Measurements from ENCODE around the gene CPT2. TPM values are rescaled to one million over a fixed set of nuclear protein-coding genes. Genes with fewer than 3 reads are reported as not detected.
A peak's percentile ranks its signal among the peaks of the same experiment; 100 is the strongest.

CPT2 gene
- total RNA-seq, 4 donors from 2014 or later, result 23.1 to 134 (median 55.0) TPM

GRCh38 chr1:53220171-53220961 lies 23.7 kb downstream of the CPT2 start, which contains the start of gene CZIB:
Gene CZIB (minus strand): TSS chr1:53220634. CDS start chr1:53220575, 59 bp downstream.
- TF ChIP-seq CTCF (IDR thresholded peaks at IDR 0.05) (no peak), POLR2A (IDR thresholded peaks at IDR 0.05) (peak; percentile 91 to 92)
- H3K4me3 ChIP-seq, result peak within 1 kb of the TSS; percentile 78 to 86 (median 82)
- no peaks in the 10 kb centered on the region for H3K9me3 ChIP-seq
- H3K4me1 ChIP-seq, result peaks cover 3 to 9% (median 6%) of the 10 kb centered on the region in 4 donors
- H3K27ac ChIP-seq, result peak within 1 kb of the TSS; percentile 94 to 97 (median 97)
- no peaks in the 10 kb centered on the region for H3K27me3 ChIP-seq
- peaks cover 0 to 5% (median 0%) of the 10 kb centered on the region in 3 donors for H3K36me3 ChIP-seq
- peak; percentile 97 to 98 (median 98) for DNase-seq

GRCh38 chr1:53220962-53221286 lies 24.3 kb downstream of the CPT2 start:
- peak overlapping the region; percentile 78 to 86 (median 82) for H3K4me3 ChIP-seq
- peak overlapping the region; percentile 94 to 97 (median 97) for H3K27ac ChIP-seq
- peaks cover 3 to 9% (median 6%) of the 10 kb centered on the region in 4 donors for H3K4me1 ChIP-seq
- peaks cover 0 to 5% (median 0%) of the 10 kb centered on the region in 3 donors for H3K36me3 ChIP-seq
- TF ChIP-seq POLR2A (IDR thresholded peaks at IDR 0.05), result no peak
- TF ChIP-seq CTCF (IDR thresholded peaks at IDR 0.05), result no peak
- H3K27me3 ChIP-seq, result no peaks in the 10 kb centered on the region
- no peak for DNase-seq
- H3K9me3 ChIP-seq, result no peaks in the 10 kb centered on the region

GRCh38 chr1:53237638-53238037 lies 41.0 kb downstream of the CPT2 start:
- TF ChIP-seq CTCF (IDR thresholded peaks at IDR 0.05) (no peak), POLR2A (IDR thresholded peaks at IDR 0.05) (no peak)
- peaks cover 0 to 33% (median 0%) of the 10 kb centered on the region in 3 donors for H3K36me3 ChIP-seq
- no peak for DNase-seq
- H3K4me3 ChIP-seq, result peak overlapping the region; percentile 86 to 97 (median 92)
- no peaks in the 10 kb centered on the region for H3K27me3 ChIP-seq
- H3K27ac ChIP-seq, result peak overlapping the region; percentile 69 to 80 (median 79)
- no peaks in the 10 kb centered on the region for H3K9me3 ChIP-seq
- H3K4me1 ChIP-seq, result peaks cover 0 to 25% (median 8%) of the 10 kb centered on the region in 4 donors

- H3K27ac ChIP-seq, result peak within 1 kb of the TSS; percentile 69 to 80 (median 79)
- TF ChIP-seq POLR2A (IDR thresholded peaks at IDR 0.05) (peak; percentile 56 to 70), CTCF (IDR thresholded peaks at IDR 0.05) (peak in 1 of 6 experiments; percentile 16)
- peak; percentile 91 to 97 (median 96) for DNase-seq
- peak within 1 kb of the TSS; percentile 86 to 97 (median 92) for H3K4me3 ChIP-seq
- H3K27me3 ChIP-seq, result no peaks in the 10 kb centered on the region
- H3K4me1 ChIP-seq, result peaks cover 0 to 25% (median 8%) of the 10 kb centered on the region in 4 donors
- peaks cover 0 to 24% (median 0%) of the 10 kb centered on the region in 3 donors for H3K36me3 ChIP-seq
- no peaks in the 10 kb centered on the region for H3K9me3 ChIP-seq
These were observed 41.9 kb downstream of the CPT2 start, which contains the start of gene MAGOH for GRCh38 chr1:53238197-53239155. Gene MAGOH (minus strand): TSS chr1:53238518. CDS start chr1:53238448, 70 bp downstream.

- Histone ChIP-seq H3K9me3 (no peaks in the 10 kb centered on the region), H3K27me3 (no peaks in the 10 kb centered on the region), H3K4me1 (peaks cover 0 to 16% (median 7%) of the 10 kb centered on the region in 4 donors), H3K27ac (no peak overlapping the region), H3K4me3 (no peak overlapping the region), H3K36me3 (no peaks in the 10 kb centered on the region)
- TF ChIP-seq CTCF (IDR thresholded peaks at IDR 0.05) (no peak), POLR2A (IDR thresholded peaks at IDR 0.05) (no peak)
- no peak for DNase-seq
These were observed 45.2 kb downstream of the CPT2 start for GRCh38 chr1:53241828-53242227.

All from Peyer's patch (tissue), 4 donors.